Aorta (tissue), 5 donors: ENCODE data around the gene NAIF1. TPM values are rescaled to one million over a fixed set of nuclear protein-coding genes. Genes with fewer than 3 reads are reported as not detected.
A peak's percentile ranks its signal among the peaks of the same experiment; 100 is the strongest.

Experiments used
- ATAC-seq: fragments of 200-7000 bp; cut with Tn5 transposase; one replicate; pipeline ENCODE4 v1.9.1; 2022; ENCODE audit warnings: moderate library complexity; ENCODE audit not compliant: low FRiP score
- DNase-seq, 2 donors: peaks; one replicate each; pipeline ENCODE4 v3.0.0-alpha.2; 2020
- H3K27ac ChIP-seq, 2 donors: one replicate each; pipeline ENCODE4 v1.5.1; 2013; ENCODE audit warnings: low read length in 2 of 2, mild to moderate bottlenecking in 2 of 2, moderate library complexity in 2 of 2, control low read depth in 1 of 2, inconsistent platforms in 1 of 2, low read depth in 1 of 2
- H3K27me3 ChIP-seq, 2 donors: one replicate each; pipeline ENCODE4 v1.6.1; 2013; ENCODE audit warnings: control low read depth in 1 of 2, low read length in 1 of 2, mild to moderate bottlenecking in 1 of 2, moderate library complexity in 1 of 2; ENCODE audit not compliant: insufficient read depth in 2 of 2, control insufficient read depth in 1 of 2
- H3K36me3 ChIP-seq, 2 donors: one replicate each; pipeline ENCODE4 v1.6.1; 2013; ENCODE audit warnings: control low read depth in 1 of 2, low read length in 1 of 2, mild to moderate bottlenecking in 1 of 2; ENCODE audit not compliant: insufficient read depth in 2 of 2, control insufficient read depth in 1 of 2
- H3K4me1 ChIP-seq, 2 donors: one replicate each; pipeline ENCODE4 v1.6.1; 2013; ENCODE audit warnings: low read length in 2 of 2, control low read depth in 1 of 2, mild to moderate bottlenecking in 1 of 2, moderate library complexity in 1 of 2; ENCODE audit not compliant: insufficient read depth in 2 of 2, control insufficient read depth in 1 of 2
- H3K4me3 ChIP-seq, 2 donors: one replicate each; pipeline ENCODE4 v1.5.1; 2013; ENCODE audit warnings: low read length in 2 of 2, control low read depth in 1 of 2, mild to moderate bottlenecking in 1 of 2
- H3K9me3 ChIP-seq: one replicate; pipeline ENCODE4 v1.6.1; 2013; ENCODE audit warnings: mild to moderate bottlenecking, low read length; ENCODE audit not compliant: control insufficient read depth
- WGBS, 2 donors: extraction: QIAGEN DNeasy Blood & Tissue Kit; methylation state at CpG; one replicate each; pipeline ENCODE4 v1.1.7; 2013; 5-methylcytosine and 5-hydroxymethylcytosine counted together
- intact Hi-C, 2 donors: fragments of 100-400 bp; cut with DNase I; formaldehyde crosslinking; loops; one replicate each; pipeline versions ENCODE4 v1.14.2 to v1.15.0; 2022
- polyA plus RNA-seq, 2 donors: library from polyadenylated mRNA; stranded (reverse); fragments of 200-250 nt; gene quantifications; one replicate each; pipeline ENCODE4 v1.2.3, GENCODE V29; 2013
- total RNA-seq, 2 donors: library from RNA; stranded (reverse); fragmentation: NEBNext Ultra II Directional; extraction: Animal tissue kit (Norgen Biotek cat#: 25700); gene quantifications; one replicate each; pipeline ENCODE4 v1.2.1, GENCODE V29; 2021
- donor health status: healthy with polysubstance abuse.
- donor health status: Bipolar disorder and iron deficiency.
- donor health status: DM: no; HTN: no; CAD: no.
- donor health status: DM: no; HTN: no; CAD: no.
- donor health status: DM: yes; HTN: yes; CAD: no.

The NAIF1 gene
- total and polyA plus RNA-seq, 4 donors: 5.4 to 10.4 (median 8.0) TPM

- WGBS, 2 donors: 90 to 92% methylated on average over 8 of the region's 8 CpGs
- ATAC-seq: no peak
- intact Hi-C loops: no loop called here
- DNase-seq: no peak
- Histone ChIP-seq H3K9me3 (no peaks in the 10 kb centered on the region), H3K4me1 (no peaks in the 10 kb centered on the region), H3K27me3 (no peaks in the 10 kb centered on the region), H3K36me3 (peaks cover 0 to 1% of the 10 kb centered on the region in 2 donors), H3K27ac (no peak overlapping the region), H3K4me3 (no peak overlapping the region)
Measured at GRCh38 chr9:128057724-128058409, 9.3 kb downstream of the NAIF1 start.

GRCh38 chr9:128056887-128057723, 10.0 kb downstream of the NAIF1 start:
- H3K36me3 ChIP-seq: no peaks in the 10 kb centered on the region
- 78 to 82% methylated on average over 14 of the region's 14 CpGs for WGBS, 2 donors
- no peak overlapping the region for H3K27ac ChIP-seq
- intact Hi-C loops: no loop called here
- no peaks in the 10 kb centered on the region for H3K27me3 ChIP-seq
- no peaks in the 10 kb centered on the region for H3K4me1 ChIP-seq
- no peak overlapping the region for H3K4me3 ChIP-seq
- ATAC-seq: no peak
- no peaks in the 10 kb centered on the region for H3K9me3 ChIP-seq
- no peak for DNase-seq

GRCh38 chr9:128056086-128056485, 11.0 kb downstream of the NAIF1 start:
- DNase-seq (no peak), ATAC-seq (peak; percentile 13)
- intact Hi-C loops: no loop called here
- Histone ChIP-seq H3K9me3 (no peaks in the 10 kb centered on the region), H3K4me3 (no peak overlapping the region), H3K27me3 (no peaks in the 10 kb centered on the region), H3K4me1 (no peaks in the 10 kb centered on the region), H3K36me3 (no peaks in the 10 kb centered on the region), H3K27ac (no peak overlapping the region)
- 78 to 80% methylated on average over 3 of the region's 3 CpGs for WGBS, 2 donors

- no peaks in the 10 kb centered on the region for H3K9me3 ChIP-seq
- ATAC-seq (peak; percentile 53), DNase-seq (no peak)
- H3K4me3 ChIP-seq: no peak overlapping the region
- intact Hi-C loops: no loop called here
- no peaks in the 10 kb centered on the region for H3K4me1 ChIP-seq
- no peaks in the 10 kb centered on the region for H3K36me3 ChIP-seq
- no peaks in the 10 kb centered on the region for H3K27me3 ChIP-seq
- H3K27ac ChIP-seq: no peak overlapping the region
- WGBS, 2 donors: 23 to 32% methylated on average over 7 of the region's 7 CpGs
Measured at GRCh38 chr9:128055344-128056040, 11.6 kb downstream of the NAIF1 start.

GRCh38 chr9:128054087-128054486, 13.0 kb downstream of the NAIF1 start:
- intact Hi-C loops: no loop called here
- 77 to 82% methylated on average over 3 of the region's 3 CpGs for WGBS, 2 donors
- DNase-seq: no peak
- Histone ChIP-seq H3K27me3 (no peaks in the 10 kb centered on the region), H3K4me3 (no peak overlapping the region), H3K4me1 (no peaks in the 10 kb centered on the region), H3K27ac (no peak overlapping the region), H3K9me3 (no peaks in the 10 kb centered on the region), H3K36me3 (no peaks in the 10 kb centered on the region)
- ATAC-seq: no peak

GRCh38 chr9:128053560-128053959, 13.6 kb downstream of the NAIF1 start:
- Histone ChIP-seq H3K9me3 (no peaks in the 10 kb centered on the region), H3K4me3 (no peak overlapping the region), H3K27me3 (no peaks in the 10 kb centered on the region), H3K27ac (no peak overlapping the region), H3K36me3 (no peaks in the 10 kb centered on the region), H3K4me1 (no peaks in the 10 kb centered on the region)
- WGBS, 2 donors: 92 to 95% methylated on average over 11 of the region's 11 CpGs
- DNase-seq (peak in 1 of 2 donors; percentile 77), ATAC-seq (no peak)
- intact Hi-C loops: no loop called here

GRCh38 chr9:128051932-128052709, 15.0 kb downstream of the NAIF1 start:
- H3K27ac ChIP-seq: no peak overlapping the region
- intact Hi-C loops: no loop called here
- DNase-seq (no peak), ATAC-seq (no peak)
- H3K27me3 ChIP-seq: no peaks in the 10 kb centered on the region
- 85 to 91% methylated on average over 15 of the region's 15 CpGs for WGBS, 2 donors
- H3K36me3 ChIP-seq: no peaks in the 10 kb centered on the region
- no peaks in the 10 kb centered on the region for H3K4me1 ChIP-seq
- no peak overlapping the region for H3K4me3 ChIP-seq
- H3K9me3 ChIP-seq: no peaks in the 10 kb centered on the region

GRCh38 chr9:128049843-128050242, 17.3 kb downstream of the NAIF1 start:
- Histone ChIP-seq H3K27me3 (no peaks in the 10 kb centered on the region), H3K9me3 (no peaks in the 10 kb centered on the region), H3K4me1 (no peaks in the 10 kb centered on the region), H3K4me3 (no peak overlapping the region), H3K36me3 (no peaks in the 10 kb centered on the region), H3K27ac (no peak overlapping the region)
- ATAC-seq (no peak), DNase-seq (no peak)
- WGBS, 2 donors: 67 to 78% methylated on average over 3 of the region's 3 CpGs
- intact Hi-C loops: no loop called here
